B cell (primary cell): ENCODE data around the gene TEPSIN. TPM values are rescaled to one million over a fixed set of nuclear protein-coding genes. Genes with fewer than 3 reads are reported as not detected.

Experiments used
- ATAC-seq: fragments of 200-7000 bp; cut with Tn5 transposase; one replicate; pipeline ENCODE4 v1.10.0; 2021; ENCODE audit warnings: low read depth, mild to moderate bottlenecking, moderate number of reproducible peaks, moderate library complexity
- CTCF ChIA-PET: fragments of 350-600 bp; sonication (Branson Sonifier 250); formaldehyde crosslinking; loops from one replicate; lab custom pipeline; 2021; ENCODE audit warnings: antibody characterized with exemption, inconsistent platforms; lab: Charles Lee
- POLR2A ChIA-PET: fragments of 350-600 bp; sonication (Branson Sonifier 250); formaldehyde crosslinking; loops from one replicate; lab custom pipeline; 2021; ENCODE audit warnings: antibody characterized with exemption; lab: Charles Lee
- DNase-seq: peaks from one replicate; pipeline ENCODE4 v3.0.0; 2013
- H2AFZ ChIP-seq: 2 replicates; pipeline ENCODE4 v1.6.1; 2012; ENCODE audit warnings: mild to moderate bottlenecking, low read depth, low read length; ENCODE audit not compliant: insufficient read depth, poor library complexity, severe bottlenecking
- H3K27ac ChIP-seq, 2 donors: 1 replicate in 1 of 2; 2 replicates in 1 of 2; pipeline ENCODE4 v1.5.1; 2012 to 2013; ENCODE audit warnings: low read length in 2 of 2, mild to moderate bottlenecking in 2 of 2, moderate library complexity in 1 of 2
- H3K27me3 ChIP-seq, 4 experiments: fragments of 200-600 bp in 1 of 4; sonication (generic) in 1 of 4; replicated peaks in 1 of 4; 1 replicate in 2 of 4; 2 replicates in 2 of 4; pipeline versions ENCODE4 v1.6.1 to v1.7.0; 2013 to 2016; ENCODE audit warnings: low read length in 3 of 4, mild to moderate bottlenecking in 2 of 4, mixed read lengths in 1 of 4, moderate library complexity in 1 of 4; ENCODE audit not compliant: insufficient read depth in 4 of 4, control insufficient read depth in 3 of 4; ENCODE audit errors: control extremely low read depth in 1 of 4
- H3K36me3 ChIP-seq, 2 experiments: replicated peaks in 1 of 2; 1 replicate in 1 of 2; 2 replicates in 1 of 2; pipeline versions ENCODE4 v1.6.1 to v1.7.1; 2013; ENCODE audit warnings: low read length in 1 of 2; ENCODE audit not compliant: insufficient read depth in 2 of 2, control insufficient read depth in 1 of 2; ENCODE audit errors: control extremely low read depth in 1 of 2, extremely low read depth in 1 of 2
- H3K4me1 ChIP-seq, 2 donors: fragments of 200-600 bp in 1 of 2; sonication (generic) in 1 of 2; 1 replicate in 1 of 2; 2 replicates in 1 of 2; pipeline versions ENCODE4 v1.5.1 to v1.6.1; 2013 to 2017; ENCODE audit warnings: low read length in 2 of 2; ENCODE audit not compliant: control insufficient read depth in 2 of 2, insufficient read depth in 2 of 2
- H3K4me2 ChIP-seq: replicated peaks from 2 replicates; pipeline ENCODE3; 2012; ENCODE audit warnings: mild to moderate bottlenecking, low read depth, low read length; ENCODE audit not compliant: poor library complexity, severe bottlenecking
- H3K4me3 ChIP-seq, 5 experiments: fragments of 200-600 bp in 1 of 5; sonication (generic) in 1 of 5; 1 replicate in 3 of 5; 2 replicates in 2 of 5; pipeline versions ENCODE4 v1.5.1 to v1.7.0; 2011 to 2016; ENCODE audit warnings: low read length in 4 of 5, mild to moderate bottlenecking in 4 of 5, low read depth in 2 of 5, control low read depth in 1 of 5, moderate library complexity in 1 of 5; ENCODE audit not compliant: insufficient read depth in 1 of 5; ENCODE audit errors: control extremely low read depth in 1 of 5, extremely low read depth in 1 of 5
- H3K79me2 ChIP-seq: fragments of 200-600 bp; sonication (generic); one replicate; pipeline ENCODE4 v1.6.0; 2016; ENCODE audit warnings: low read length; ENCODE audit not compliant: control insufficient read depth, insufficient read depth
- H3K9ac ChIP-seq: fragments of 200-600 bp; sonication (generic); 2 replicates; pipeline ENCODE4 v1.6.1; 2017; ENCODE audit warnings: mild to moderate bottlenecking, low read length, moderate library complexity
- H3K9me3 ChIP-seq, 3 donors: one replicate each; pipeline versions ENCODE4 v1.6.1 to v1.7.1; 2013; ENCODE audit warnings: low read length in 2 of 3; ENCODE audit not compliant: control insufficient read depth in 2 of 3, insufficient read depth in 1 of 3; ENCODE audit errors: control extremely low read depth in 1 of 3
- H4K20me1 ChIP-seq: 2 replicates; pipeline ENCODE4 v1.6.0; 2012; ENCODE audit warnings: mild to moderate bottlenecking, low read length; ENCODE audit not compliant: insufficient read depth, control insufficient read depth, poor library complexity, severe bottlenecking
- H3K27ac Mint-ChIP-seq: one replicate; pipeline ENCODE4 v1.8.0; 2021; ENCODE audit warnings: mixed read lengths
- H3K27me3 Mint-ChIP-seq: one replicate; pipeline ENCODE4 v1.8.0; 2021; ENCODE audit warnings: mixed read lengths
- H3K4me1 Mint-ChIP-seq: one replicate; pipeline ENCODE4 v1.8.0; 2021; ENCODE audit warnings: mixed read lengths
- H3K4me3 Mint-ChIP-seq: one replicate; pipeline ENCODE4 v1.8.0; 2021; ENCODE audit warnings: mixed read lengths
- H3K9me3 Mint-ChIP-seq: one replicate; pipeline ENCODE4 v1.8.0; 2022; ENCODE audit warnings: mixed read lengths; ENCODE audit not compliant: insufficient read depth
- CTCF ChIP-seq: fragments of 200-600 bp; IDR thresholded peaks from one replicate; pipeline ENCODE4 v1.8.0; 2022; ENCODE audit warnings: antibody characterized with exemption, mild to moderate bottlenecking
- EZH2 ChIP-seq: IDR thresholded peaks from 2 replicates; pipeline ENCODE4 v1.6.1; 2012; ENCODE audit warnings: borderline replicate concordance, low read depth, mild to moderate bottlenecking, moderate library complexity, low read length; ENCODE audit not compliant: insufficient read depth, poor library complexity, severe bottlenecking
- WGBS: methylation state at CpG from one replicate; pipeline ENCODE4 v1.1.5; 2013; ENCODE audit warnings: missing lambda C conversion rate; ENCODE audit not compliant: insufficient coverage; 5-methylcytosine and 5-hydroxymethylcytosine counted together
- intact Hi-C: fragments of 100-400 bp; cut with micrococcal nuclease; formaldehyde crosslinking; loops from one replicate; pipeline ENCODE4 v1.10.0; 2022
- polyA plus RNA-seq: library from polyadenylated mRNA; depleted of rRNA; stranded (reverse); fragments of >200 nt; gene quantifications from 2 replicates; pipeline ENCODE4 v1.2.3, GENCODE V29; 2012
- total RNA-seq, 2 donors: library from RNA; stranded (reverse); fragments of 120-200 nt in 1 of 2; gene quantifications; 1 replicate in 1 of 2; 2 replicates in 1 of 2; pipeline versions ENCODE4 v1.2.3 to v1.2.4, GENCODE V29; 2013 to 2022

Gene TEPSIN
- total and polyA plus RNA-seq, 2 donors (not counting 1 experiment from before 2014, with no cell fraction given), result 180 to 273 TPM

- Mint-ChIP-seq H3K4me1 (no peaks in the 10 kb centered on the region), H3K4me3 (no peak overlapping the region), H3K27me3 (no peaks in the 10 kb centered on the region), H3K9me3 (no peaks in the 10 kb centered on the region), H3K27ac (no peak overlapping the region)
- ATAC-seq (no peak), DNase-seq (no peak)
- Histone ChIP-seq H3K27ac (no peak overlapping the region), H2AFZ (no peak overlapping the region), H3K36me3 (peaks cover 0 to 2% of the 10 kb centered on the region in 2 experiments), H3K4me1 (no peaks in the 10 kb centered on the region), H3K9me3 (no peaks in the 10 kb centered on the region), H4K20me1 (no peaks in the 10 kb centered on the region), H3K9ac (no peak overlapping the region), H3K79me2 (no peaks in the 10 kb centered on the region), H3K4me2 (no peak overlapping the region), H3K27me3 (no peaks in the 10 kb centered on the region), H3K4me3 (no peak overlapping the region)
- ChIA-PET CTCF (interaction anchor here (0.6 to 1.2 kb wide), 2 partner anchors 9 to 434 kb away, joined by 3 read pairs; no protein-coding TSS in a partner anchor), POLR2A (no interaction called here)
- intact Hi-C loops, result no loop called here
- WGBS, result 97% methylated on average over 28 of the region's 28 CpGs
- TF ChIP-seq EZH2, result no peak
- no peak for TF ChIP-seq CTCF
Measured at GRCh38 chr17:81190591-81190990, 48.3 kb downstream of the TEPSIN start.

GRCh38 chr17:81189670-81190530 is 49.0 kb downstream of the TEPSIN start:
- no peak overlapping the region for H3K27ac Mint-ChIP-seq
- no peak for ATAC-seq
- no peaks in the 10 kb centered on the region for H3K9me3 Mint-ChIP-seq
- no peaks in the 10 kb centered on the region for H3K27me3 Mint-ChIP-seq
- H3K4me1 ChIP-seq, result no peaks in the 10 kb centered on the region
- H3K9me3 ChIP-seq, result no peaks in the 10 kb centered on the region
- H3K36me3 ChIP-seq, result no peaks in the 10 kb centered on the region
- H3K27me3 ChIP-seq, result no peaks in the 10 kb centered on the region
- H3K4me2 ChIP-seq, result no peak overlapping the region
- H3K4me1 Mint-ChIP-seq, result no peaks in the 10 kb centered on the region
- 95% methylated on average over 27 of the region's 27 CpGs for whole genome bisulfite sequencing
- H4K20me1 ChIP-seq, result no peaks in the 10 kb centered on the region
- no peak overlapping the region for H3K4me3 ChIP-seq
- intact Hi-C loops, result no loop called here
- no peak overlapping the region for H2AFZ ChIP-seq
- ChIA-PET POLR2A (no interaction called here), CTCF (interaction anchor here (1.2 kb wide), 1 partner anchor 10 kb away, joined by 3 read pairs; no protein-coding TSS in a partner anchor)
- H3K27ac ChIP-seq, result no peak overlapping the region
- no peak overlapping the region for H3K4me3 Mint-ChIP-seq
- H3K79me2 ChIP-seq, result no peaks in the 10 kb centered on the region
- no peak for DNase-seq
- no peak for TF ChIP-seq EZH2
- no peak for TF ChIP-seq CTCF
- H3K9ac ChIP-seq, result no peak overlapping the region
